ENCODE measurements around the gene ADK. TPM values are rescaled to one million over a fixed set of nuclear protein-coding genes. Genes with fewer than 3 reads are reported as not detected.

Gene ADK
- total and polyA plus RNA-seq, 2 of the 4 experiments (the other 2 are of a cell fraction): 30.6 to 40.9 TPM

DNA sequence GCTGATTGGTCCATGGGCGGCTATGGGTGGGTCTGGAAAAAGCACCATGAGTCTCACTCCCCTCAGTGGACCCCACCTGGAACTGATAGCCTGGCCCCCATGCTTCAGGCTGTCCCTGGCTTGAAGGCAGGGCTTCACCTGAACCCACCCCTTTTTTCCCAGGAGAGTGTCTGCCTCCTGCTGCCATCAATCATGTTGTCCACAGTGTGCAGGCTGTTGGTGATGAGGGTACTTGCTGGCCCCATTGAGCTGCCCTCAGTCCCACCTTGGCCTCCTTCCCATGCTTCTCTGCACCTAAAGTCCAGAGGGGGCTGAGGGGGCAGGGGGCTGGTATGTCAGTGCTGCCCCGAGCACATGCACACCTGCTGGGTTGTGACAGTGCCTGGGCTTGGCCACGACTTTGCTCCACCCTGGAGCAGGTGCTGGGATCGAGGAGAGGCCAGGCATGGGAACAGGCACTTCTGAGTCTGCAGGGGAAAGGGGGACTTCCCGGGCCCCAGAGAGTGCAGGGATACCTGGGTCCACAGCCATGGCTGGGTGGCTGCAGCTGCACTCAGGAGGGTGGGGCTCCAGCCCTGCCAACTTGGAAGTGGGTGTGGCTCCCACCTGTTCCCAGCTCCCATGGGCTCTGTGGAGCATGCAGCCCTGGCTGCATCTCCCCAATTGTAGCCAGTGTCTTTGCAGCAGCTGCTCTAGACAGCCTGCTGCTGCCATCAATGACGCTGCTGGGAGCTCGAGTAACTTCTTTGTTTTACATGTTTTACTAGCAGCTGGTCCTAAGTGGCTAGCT, 56.9 kb downstream of the ADK start:
- POLR2A ChIA-PET (ENCODE audit: unreplicated experiment): no interaction called here
- no peak for ATAC-seq (ENCODE audit: low read depth)

More for the DNA sequence above, 56.9 kb downstream of the ADK start:
- Histone ChIP-seq H3K4ac (ENCODE audit: low read depth, low read length) (no peak overlapping the region), H2AK5ac (ENCODE audit: low read depth, low read length) (no peak overlapping the region), H2BK20ac (ENCODE audit: low read depth, low read length) (no peak overlapping the region), H3K14ac (replicated peaks; ENCODE audit: low read depth, low read length) (no peak overlapping the region), H3K9ac (ENCODE audit: low read depth, low read length) (no peak overlapping the region), H3K56ac (ENCODE audit: extremely low read depth, insufficient read depth, low read length) (no peak overlapping the region), H4K20me1 (ENCODE audit: insufficient read depth, low read length) (no peaks in the 10 kb centered on the region; the same call in 1 of the 2 replicates), H3K9me3 (ENCODE audit: control insufficient read depth, insufficient read depth, low read length) (no peaks in the 10 kb centered on the region), H4K91ac (ENCODE audit: insufficient read depth, low read depth, low read length) (no peak overlapping the region), H2BK15ac (ENCODE audit: low read depth, low read length) (no peak overlapping the region), H3K4me3 (ENCODE audit: insufficient read depth, low read depth, low read length) (no peak overlapping the region), H3K23ac (ENCODE audit: low read depth, low read length) (no peak overlapping the region), H3K18ac (ENCODE audit: low read depth, low read length) (no peak overlapping the region), H2AFZ (replicated peaks; ENCODE audit: low read length, poor library complexity) (no peak overlapping the region), H3K27ac (ENCODE audit: insufficient read depth, low read length) (no peak overlapping the region), H3K79me1 (ENCODE audit: low read depth in 1 of 2, low read length in 2 of 2) (peaks cover 10 to 45% of the 10 kb centered on the region in 2 experiments), H4K8ac (ENCODE audit: low read depth in 2 of 2, low read length in 2 of 2) (no peak overlapping the region), H3K4me2 (ENCODE audit: low read depth, low read length) (no peak overlapping the region), H3K4me1 (ENCODE audit: control insufficient read depth, insufficient read depth, low read length) (no peaks in the 10 kb centered on the region), H4K5ac (ENCODE audit: low read depth, low read length) (no peak overlapping the region), H3K36me3 (ENCODE audit: control insufficient read depth, insufficient read depth, low read length) (no peaks in the 10 kb centered on the region), H3K27me3 (ENCODE audit: control insufficient read depth, insufficient read depth, low read length) (no peaks in the 10 kb centered on the region), H2AK9ac (replicated peaks; ENCODE audit: low read depth, low read length, poor library complexity) (no peak overlapping the region), H3K9me1 (ENCODE audit: insufficient read depth, low read length) (peaks cover 5% of the 10 kb centered on the region; the same call in 1 of the 2 replicates), H2BK120ac (ENCODE audit: low read depth, low read length) (no peak overlapping the region), H2BK5ac (ENCODE audit: low read depth, low read length, poor library complexity, severe bottlenecking) (no peak overlapping the region)
- in situ Hi-C loops (cut with MboI; ENCODE audit: low sequenced_read_pairs) (no loop called here), intact Hi-C loops (cut with micrococcal nuclease) (no loop called here), dilution Hi-C loops (cut with HindIII; ENCODE audit: low sequenced_read_pairs, unreplicated experiment) (no loop called here)
- no TSS peak for BruUV-seq (replicated peaks)
- no peak for TF ChIP-seq RAD21 (IDR thresholded peaks at IDR 0.05; ENCODE audit: low read length)
- TF ChIP-seq, protein P1, sequence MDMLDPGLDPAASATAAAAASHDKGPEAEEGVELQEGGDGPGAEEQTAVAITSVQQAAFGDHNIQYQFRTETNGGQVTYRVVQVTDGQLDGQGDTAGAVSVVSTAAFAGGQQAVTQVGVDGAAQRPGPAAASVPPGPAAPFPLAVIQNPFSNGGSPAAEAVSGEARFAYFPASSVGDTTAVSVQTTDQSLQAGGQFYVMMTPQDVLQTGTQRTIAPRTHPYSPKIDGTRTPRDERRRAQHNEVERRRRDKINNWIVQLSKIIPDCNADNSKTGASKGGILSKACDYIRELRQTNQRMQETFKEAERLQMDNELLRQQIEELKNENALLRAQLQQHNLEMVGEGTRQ (IDR thresholded peaks at IDR 0.05; ENCODE audit: low read depth, low read length): no peak
- TF ChIP-seq CEBPB (IDR thresholded peaks at IDR 0.05; ENCODE audit: low read depth, low read length): no peak
- no peak for TF ChIP-seq SMC3 (IDR thresholded peaks at IDR 0.05; ENCODE audit: low read depth, low read length)
- no peak for TF ChIP-seq MAFK (IDR thresholded peaks at IDR 0.05; ENCODE audit: low read depth, low read length)
- no peak for TF ChIP-seq RCOR1 (IDR thresholded peaks at IDR 0.05; ENCODE audit: insufficient replicate concordance, low read length)
- TF ChIP-seq ELK1 (IDR thresholded peaks at IDR 0.05; ENCODE audit: borderline replicate concordance, low read depth, low read length): no peak
- TF ChIP-seq POLR2A (IDR thresholded peaks at IDR 0.05; ENCODE audit: low read depth, low read length): no peak
- DNase-seq: no peak
- CTCF ChIA-PET: no interaction called here
- WGBS, 2 experiments (ENCODE audit: extremely low coverage in 2 of 2, insufficient read length in 1 of 2): 100% methylated on average over 4 of the region's 7 CpGs; no CpG with 5 or more reads in 1 of the 2 experiments

All from IMR-90 (cell line).